G401.6 (cell line): Measurements from ENCODE around the gene MYO5A.
"Not testable (repeated sequence)": the region's sequence is repeated elsewhere in the genome, so short reads cannot be mapped to it uniquely, and the experiment has no call there.

Experiments used
- FAIRE-seq: peaks from 2 replicates; lab custom pipeline; 2012; peaks lifted over from hg19 to GRCh38; lab: Jason Lieb, UNC

The MYO5A gene

GRCh38 chr15:52417957-52418356 is 110.7 kb downstream of the MYO5A start:
- no peak for FAIRE-seq

- no peak for FAIRE-seq
These were observed 111.2 kb downstream of the MYO5A start for GRCh38 chr15:52417521-52417920.

- FAIRE-seq: not testable (repeated sequence)
These were observed 112.1 kb downstream of the MYO5A start for GRCh38 chr15:52416566-52416965.

GRCh38 chr15:52415628-52416027 is 113.1 kb downstream of the MYO5A start:
- no peak for FAIRE-seq

DNA sequence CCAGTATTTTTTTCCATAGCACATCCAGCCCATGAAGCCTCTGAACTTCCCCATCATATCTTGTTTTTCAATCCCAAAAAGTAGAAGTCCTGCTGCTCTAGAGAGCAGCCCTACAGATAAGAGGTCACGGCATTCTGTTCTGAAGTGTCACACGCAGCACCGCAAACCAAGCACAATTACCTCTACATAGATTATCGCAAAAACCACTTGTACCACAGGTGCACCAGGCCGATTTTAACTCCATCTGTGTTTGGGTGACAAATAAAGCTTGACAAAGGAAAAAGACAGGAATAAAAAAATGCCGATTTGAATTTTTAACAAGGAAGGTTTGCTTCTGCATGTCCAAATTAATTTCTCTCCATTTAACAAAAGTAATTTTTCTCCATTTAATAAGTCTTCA is 113.7 kb downstream of the MYO5A start:
- FAIRE-seq: no peak

GRCh38 chr15:52408823-52409222 is 119.9 kb downstream of the MYO5A start:
- FAIRE-seq: no peak

DNA sequence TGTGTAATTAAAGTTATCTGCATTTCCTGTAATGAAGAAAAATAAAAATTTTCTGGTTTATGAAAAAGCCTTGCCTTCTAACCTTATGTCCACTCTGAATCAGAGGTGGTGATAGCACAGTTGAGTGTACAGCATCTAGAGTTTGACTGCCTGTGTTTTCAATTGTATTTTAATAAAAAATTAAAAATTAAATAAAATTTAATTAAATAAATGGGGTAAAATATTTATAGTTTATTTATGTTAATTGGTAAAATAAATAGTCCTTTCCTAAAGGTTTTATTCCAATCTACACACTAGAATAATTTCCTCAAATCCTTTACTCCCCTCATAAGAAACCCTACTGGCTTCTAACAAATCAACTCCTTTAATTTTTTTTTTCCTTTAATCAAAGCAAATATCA is 121.3 kb downstream of the MYO5A start:
- no peak for FAIRE-seq

DNA sequence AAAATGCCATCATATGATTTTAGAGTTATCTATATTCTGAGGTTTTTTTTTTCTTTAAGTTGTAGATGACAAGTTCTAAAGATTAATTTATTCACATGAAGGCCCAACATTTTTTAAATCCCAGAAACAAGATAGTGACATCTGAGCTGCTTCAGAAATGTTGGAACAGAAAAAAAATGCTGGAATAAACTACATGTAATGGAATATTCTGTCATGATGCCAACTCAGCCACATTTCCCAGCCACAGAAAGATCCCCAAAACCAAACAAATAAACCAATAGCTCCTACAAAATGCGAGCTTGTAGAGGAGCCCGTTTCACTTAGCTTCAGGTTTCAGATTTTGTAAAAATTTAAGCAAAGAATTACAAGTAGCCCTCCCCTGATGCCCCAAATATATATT is 122.1 kb downstream of the MYO5A start:
- FAIRE-seq: no peak

DNA sequence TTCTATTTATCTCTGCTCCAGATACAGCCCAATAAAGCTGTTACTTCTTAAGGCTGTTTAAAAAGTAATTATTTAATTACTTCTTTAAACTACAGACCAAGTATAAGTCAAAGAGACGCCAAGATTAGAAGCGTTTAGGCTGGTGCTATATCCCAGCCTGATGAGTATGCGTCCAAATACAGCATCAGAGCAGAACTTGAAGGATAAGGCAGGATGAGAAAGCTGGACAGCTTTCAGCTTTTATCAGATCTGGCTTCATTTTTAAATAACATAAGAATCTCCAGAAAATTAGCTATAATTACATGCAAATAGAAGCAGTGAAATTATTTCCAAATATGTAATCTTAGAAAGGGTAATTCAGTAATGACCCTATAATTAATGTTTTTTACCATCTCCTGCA is 122.8 kb downstream of the MYO5A start:
- FAIRE-seq: no peak

DNA sequence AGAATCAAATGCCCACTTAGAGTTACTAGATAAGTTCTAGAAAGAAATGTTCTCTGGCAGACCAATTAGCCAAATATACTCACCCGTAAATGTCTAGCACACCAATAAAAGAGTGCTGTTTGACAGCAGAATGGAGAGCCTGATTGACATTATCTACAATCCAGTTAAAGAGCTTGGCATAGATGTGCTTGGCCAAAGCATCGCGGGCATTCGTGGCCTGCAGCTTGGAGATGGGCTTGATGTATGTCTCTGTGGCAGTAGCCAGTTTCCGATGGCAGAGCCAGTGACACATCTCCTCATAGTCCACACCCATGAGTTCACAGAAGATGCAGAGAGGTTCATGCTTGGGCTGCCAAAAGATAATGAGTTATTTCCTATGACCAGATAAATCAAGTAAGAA is 131.6 kb downstream of the MYO5A start:
- FAIRE-seq: no peak

GRCh38 chr15:52394118-52394517 is 134.6 kb downstream of the MYO5A start:
- no peak for FAIRE-seq

DNA sequence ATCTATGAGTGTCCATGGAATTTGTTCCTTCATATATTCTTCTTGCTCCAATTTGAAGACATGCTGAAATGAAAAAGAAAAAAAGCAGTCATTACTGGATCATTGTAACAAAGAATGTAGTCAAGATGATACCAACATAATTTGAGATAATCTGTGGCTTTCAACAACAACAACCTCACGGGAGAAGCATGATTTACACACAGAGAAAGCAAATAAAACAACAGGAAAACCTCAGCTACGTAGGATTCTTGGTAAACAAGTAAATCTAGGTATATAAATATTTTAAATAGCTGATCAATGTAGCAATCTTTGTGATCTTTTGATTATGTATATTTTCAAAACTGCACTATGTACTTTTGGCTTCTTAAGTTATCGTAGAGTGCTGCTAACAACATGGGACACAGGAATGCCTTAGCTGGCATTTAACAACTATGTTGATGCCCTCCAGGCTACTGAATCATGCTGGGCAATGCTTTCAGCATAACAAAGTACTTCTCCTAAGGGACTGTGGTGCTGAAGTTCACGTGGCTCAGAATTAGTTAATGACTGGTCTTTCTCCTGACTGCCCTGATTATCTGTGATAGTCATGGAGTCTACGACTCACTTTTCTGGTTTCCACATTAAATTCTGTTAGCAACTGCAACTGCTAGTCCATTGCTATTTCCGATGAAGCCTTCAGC is 136.5 kb downstream of the MYO5A start:
- no peak for FAIRE-seq

DNA sequence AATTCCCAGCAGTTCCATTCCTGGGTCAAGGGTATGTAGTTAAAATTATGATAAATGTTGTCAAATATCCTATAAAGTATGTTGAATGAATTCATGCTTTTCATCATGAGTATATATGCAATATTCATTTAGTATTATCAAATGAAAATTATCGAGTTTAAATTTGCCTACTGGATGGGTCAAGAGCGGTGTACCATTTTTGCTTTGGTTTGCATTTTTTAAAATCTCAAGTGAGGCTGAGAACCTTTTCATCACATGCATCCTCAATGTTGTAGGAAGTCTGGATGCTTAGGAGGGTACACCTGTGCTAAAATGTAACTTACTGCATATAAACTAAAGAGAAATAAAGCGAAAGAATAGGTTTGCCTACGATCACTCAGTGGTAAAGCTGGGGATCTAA is 137.6 kb downstream of the MYO5A start:
- FAIRE-seq: no peak

DNA sequence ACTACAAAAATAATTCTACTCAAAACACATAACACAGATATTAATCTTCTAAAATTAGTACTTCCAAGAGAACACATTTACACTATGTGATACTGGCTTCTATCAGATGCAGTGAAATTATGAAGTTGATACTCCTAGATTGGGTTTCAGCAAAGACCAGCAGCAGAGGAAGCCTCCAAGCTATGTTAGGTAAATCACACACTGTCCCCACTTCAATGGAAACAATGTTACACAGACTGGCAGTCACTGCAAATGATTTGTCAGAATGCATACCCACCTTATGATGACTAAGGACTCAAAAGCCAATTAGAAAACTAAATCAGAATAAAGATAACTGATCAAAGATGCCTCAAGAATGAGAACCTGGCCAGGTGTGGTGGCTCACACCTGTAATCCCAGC is 143.0 kb downstream of the MYO5A start:
- FAIRE-seq: no peak

GRCh38 chr15:52383100-52383588 is 145.5 kb downstream of the MYO5A start:
- FAIRE-seq: no peak

DNA sequence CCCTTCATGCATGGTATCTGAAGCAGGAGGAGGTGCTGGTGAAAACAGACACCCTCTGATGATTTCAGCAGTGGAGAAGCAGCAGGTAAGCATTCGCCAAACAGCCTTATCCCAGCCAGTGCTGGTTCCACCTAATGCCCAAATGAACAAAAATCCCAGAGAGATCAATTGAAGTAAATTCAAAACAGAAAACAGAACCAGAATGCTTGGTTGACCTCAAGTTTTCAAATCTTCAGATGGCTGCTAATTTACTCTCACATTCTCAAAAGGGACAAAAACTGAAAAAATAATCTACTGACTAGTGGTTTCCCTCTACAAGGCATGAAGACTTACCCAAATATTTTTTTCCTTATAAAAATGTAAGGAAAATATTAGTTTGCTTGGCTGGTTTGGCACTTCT is 146.0 kb downstream of the MYO5A start:
- no peak for FAIRE-seq

DNA sequence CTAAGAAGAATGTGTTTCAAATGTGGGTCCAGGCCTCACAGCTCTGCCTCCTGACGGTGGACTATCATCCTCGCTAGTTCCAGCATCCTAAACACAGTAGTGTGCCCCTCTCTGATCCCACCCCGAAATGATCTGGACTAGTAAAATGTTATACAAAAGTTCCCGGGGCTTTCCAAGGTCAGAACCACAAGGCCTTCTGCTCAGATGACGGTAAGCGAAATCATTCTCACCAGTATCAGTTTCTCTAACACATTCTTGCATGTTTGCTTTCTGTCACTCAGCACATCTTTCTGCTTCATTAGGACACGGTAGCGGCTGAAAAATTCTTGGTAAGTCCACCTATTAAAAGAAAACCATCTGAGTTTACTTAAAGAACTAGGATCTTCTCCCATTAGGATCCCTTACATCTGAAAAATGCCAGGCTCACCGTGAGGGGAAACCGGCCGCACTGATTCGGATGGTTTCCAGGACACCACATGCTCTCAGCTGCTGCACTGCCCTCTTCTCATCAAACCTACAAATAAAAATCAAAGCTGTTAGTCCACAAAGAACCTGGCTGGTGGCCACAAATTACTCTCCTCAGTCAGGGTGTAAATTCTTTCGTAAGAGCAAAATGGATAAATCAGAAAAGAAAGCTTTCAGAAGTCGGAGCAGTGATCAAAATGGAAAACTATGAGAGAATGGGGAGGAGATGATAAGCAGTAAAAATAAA is 149.1 kb downstream of the MYO5A start:
- FAIRE-seq: no peak

DNA sequence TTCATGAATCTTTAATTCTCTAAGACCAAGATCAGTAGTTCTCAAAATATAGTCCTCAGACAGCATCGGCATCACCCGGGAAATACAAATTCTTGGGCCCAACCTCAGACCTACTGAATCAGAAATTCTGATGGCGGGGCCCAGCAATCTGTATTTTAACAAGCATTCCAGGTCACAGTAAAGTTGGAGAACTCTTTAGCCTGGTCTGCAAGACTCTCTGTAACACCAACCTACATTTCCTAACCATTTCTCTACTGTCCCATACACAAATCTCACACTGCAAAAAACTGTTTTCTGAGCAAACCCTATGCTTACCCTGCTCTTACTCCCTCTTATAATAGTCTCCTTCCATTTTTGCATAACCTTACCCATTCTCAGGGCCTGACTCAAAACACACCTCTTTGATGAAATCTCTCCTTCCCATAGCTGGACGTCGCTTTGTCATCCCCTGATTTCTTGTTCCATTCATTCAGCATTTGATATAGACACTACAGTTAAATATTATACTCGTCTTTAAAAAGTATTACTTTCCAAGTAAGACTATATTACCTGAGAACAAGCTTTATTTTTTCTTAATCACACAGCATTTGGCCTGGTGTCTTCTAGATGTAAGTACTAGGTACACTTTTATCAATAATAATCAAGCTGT is 149.8 kb downstream of the MYO5A start:
- FAIRE-seq: no peak

DNA sequence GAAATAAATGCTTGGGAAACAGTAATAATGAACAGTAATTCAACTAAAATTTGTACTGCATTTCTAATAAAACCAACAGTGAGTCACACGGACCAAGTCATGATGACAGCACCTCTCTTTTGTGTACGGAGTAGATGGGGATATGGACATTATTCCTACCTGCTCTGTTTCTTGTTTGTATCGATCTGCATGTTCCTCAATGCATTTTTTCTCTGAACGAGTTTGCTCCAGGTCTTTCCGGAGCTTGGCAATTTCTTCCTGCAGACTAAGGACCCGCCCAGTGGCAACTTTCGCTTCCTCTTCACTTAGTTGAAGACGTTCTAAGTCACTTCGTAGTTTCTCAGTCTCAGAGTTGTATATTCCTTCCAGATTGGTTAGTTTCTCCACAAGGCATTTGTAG is 158.7 kb downstream of the MYO5A start:
- FAIRE-seq: no peak

DNA sequence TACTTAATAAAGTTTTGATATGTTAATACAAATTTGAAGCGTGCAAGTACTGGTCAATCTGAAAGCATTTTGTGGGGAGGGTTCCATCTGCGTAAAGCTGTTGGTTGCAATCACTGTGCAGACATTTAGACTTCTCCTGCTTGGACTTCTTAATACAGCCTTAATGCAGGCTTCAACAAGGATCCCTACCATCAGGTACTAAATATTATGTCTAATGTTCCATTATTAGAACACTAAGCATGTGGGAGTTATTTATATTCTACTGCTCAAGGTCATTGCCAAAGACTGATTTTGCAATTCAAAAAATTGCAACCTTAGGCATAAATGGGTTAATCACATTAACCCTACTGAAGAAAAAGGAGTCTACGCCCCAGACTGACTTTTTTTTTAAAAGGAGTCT is 159.2 kb downstream of the MYO5A start:
- FAIRE-seq: no peak

DNA sequence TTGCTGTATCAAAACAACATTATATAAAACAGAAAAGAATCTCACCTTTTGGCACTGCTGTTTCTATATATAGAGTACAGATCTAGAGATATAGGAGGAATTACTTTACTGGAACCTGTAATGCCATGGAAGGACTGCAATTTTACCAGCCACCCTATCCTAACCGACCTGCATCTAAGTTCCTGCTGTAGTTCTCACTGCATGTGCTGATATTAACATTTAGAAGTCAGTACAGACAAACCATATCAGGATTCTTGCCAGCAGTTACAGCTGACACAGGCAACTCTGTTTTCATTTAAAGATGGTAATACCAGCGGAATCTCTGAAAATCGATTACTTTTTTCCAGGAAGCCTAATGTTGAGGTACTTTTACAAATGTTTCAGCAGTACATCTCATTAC is 159.7 kb downstream of the MYO5A start:
- no peak for FAIRE-seq

DNA sequence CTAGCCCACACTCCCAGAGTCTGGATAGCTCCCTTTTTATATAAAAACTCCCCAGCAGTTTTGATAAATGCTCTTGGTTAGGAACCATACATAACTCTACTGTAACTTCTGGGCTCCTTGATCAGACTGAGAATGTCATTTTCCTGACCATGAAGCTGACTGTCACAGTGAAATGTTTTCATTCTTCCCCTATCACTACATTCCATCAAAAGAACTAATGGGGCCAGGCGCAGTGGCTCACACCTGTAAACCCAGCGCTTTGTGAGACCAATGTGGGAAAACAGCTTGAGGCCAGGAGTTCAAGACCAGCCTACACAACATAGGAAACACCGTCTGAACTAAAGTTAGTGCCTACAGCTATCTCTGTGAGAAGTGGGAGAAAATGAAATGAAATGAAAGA is 160.3 kb downstream of the MYO5A start:
- FAIRE-seq: no peak

DNA sequence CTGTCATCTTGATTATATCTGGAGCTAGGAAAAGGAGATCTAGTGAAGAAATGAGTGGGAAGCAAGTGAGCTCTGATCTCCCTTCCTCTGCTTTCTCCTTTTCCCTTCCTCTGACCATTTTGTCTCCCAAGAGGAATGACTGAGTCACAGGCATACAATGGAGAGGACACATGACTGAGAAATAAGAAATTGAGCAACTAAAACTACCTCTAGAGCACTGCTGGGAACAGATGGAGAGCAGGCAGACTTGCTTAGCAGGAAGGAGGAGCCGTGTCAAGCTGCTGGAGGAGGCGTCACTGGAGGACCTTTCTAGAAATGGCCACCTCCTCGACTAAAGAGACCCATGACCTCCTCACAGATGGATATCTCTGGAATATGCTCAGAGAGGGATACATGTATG is 166.2 kb downstream of the MYO5A start:
- no peak for FAIRE-seq
